Brain microvascular endothelial cell (primary cell): ENCODE measurements around the gene PNMA1.

Experiments
- DNase-seq: peaks from one replicate; pipeline ENCODE4 v3.0.0-alpha.2; 2020
- H3K27ac ChIP-seq: fragments of 250-450 bp; sonication (Bioruptor Pico); 2 replicates; pipeline ENCODE4 v1.5.1; 2020; ENCODE audit warnings: mild to moderate bottlenecking, moderate library complexity
- H3K27me3 ChIP-seq: fragments of 250-450 bp; sonication (Bioruptor Pico); replicated peaks from 2 replicates; pipeline ENCODE4 v1.5.1; 2020; ENCODE audit warnings: mild to moderate bottlenecking
- H3K36me3 ChIP-seq: fragments of 250-450 bp; sonication (Bioruptor Pico); replicated peaks from 2 replicates; pipeline ENCODE4 v1.5.1; 2020; ENCODE audit warnings: mild to moderate bottlenecking
- H3K4me3 ChIP-seq: 2 replicates; pipeline ENCODE4 v1.5.1; 2011; ENCODE audit warnings: low read depth, mild to moderate bottlenecking, control low read depth, low read length, moderate library complexity
- in situ Hi-C: cut with HindIII; loops from 2 replicates; pipeline ENCODE4 v1.10.0; 2017; ENCODE audit warnings: low sequenced_read_pairs, low pct_ligation_motif_present
- TF ChIP-seq, protein P1 (sequence below): IDR thresholded peaks from 2 replicates; pipeline ENCODE4 v1.5.1; 2011; ENCODE audit warnings: low read depth, mild to moderate bottlenecking, moderate library complexity, low read length, control low read depth, inconsistent platforms; ENCODE audit errors: missing control alignments

Gene PNMA1

DNA sequence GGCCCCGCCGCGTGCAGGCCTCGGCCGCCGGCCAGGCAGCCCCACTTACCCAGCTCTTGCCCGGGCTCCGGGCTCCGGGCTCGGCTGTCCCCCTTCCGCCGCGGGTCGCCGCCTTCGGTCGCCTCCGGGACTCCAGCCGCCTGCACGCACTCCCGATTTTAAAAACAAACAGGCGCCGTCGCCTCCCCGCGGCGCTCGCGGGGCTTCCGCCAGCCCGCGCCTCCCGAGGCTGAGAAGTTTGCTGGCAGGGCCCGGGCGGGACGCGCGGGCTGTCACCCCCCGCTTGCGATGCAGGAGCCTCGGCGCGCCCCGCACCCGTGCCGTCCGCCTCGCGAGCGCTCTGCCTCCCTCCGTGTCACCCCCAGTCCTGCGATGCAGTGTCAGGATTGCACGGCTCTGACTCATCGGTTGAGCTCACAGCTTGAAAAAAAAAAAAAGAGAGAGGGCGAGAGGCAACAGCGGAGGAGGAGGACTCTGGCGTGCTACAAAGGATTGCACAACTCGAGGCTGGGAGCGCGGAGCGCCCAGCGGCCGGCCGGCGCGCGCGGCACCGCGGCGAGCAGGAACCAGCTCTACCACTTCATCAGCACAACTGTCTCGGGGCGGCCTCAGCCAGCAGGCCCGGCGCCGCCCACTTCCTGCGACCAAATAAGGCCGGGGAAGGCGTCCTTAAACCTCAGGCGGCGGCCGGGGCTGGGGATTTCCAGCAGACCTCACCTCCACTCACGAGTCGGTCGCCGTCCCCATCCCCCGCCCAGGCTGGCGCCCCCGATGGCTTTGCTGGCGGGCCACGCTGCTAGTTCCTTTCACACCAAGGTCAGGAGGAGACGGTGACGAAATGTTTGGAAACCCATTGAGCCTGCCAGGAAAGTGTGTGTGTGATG is 45.8 kb upstream of the PNMA1 start:
- Histone ChIP-seq H3K27ac (peak overlapping the region; percentile 92), H3K36me3 (no peaks in the 10 kb centered on the region), H3K27me3 (no peaks in the 10 kb centered on the region), H3K4me3 (peak overlapping the region; percentile 82)
- DNase-seq: peak; percentile 97
- in situ Hi-C loops: no loop called here
- TF ChIP-seq, protein P1, sequence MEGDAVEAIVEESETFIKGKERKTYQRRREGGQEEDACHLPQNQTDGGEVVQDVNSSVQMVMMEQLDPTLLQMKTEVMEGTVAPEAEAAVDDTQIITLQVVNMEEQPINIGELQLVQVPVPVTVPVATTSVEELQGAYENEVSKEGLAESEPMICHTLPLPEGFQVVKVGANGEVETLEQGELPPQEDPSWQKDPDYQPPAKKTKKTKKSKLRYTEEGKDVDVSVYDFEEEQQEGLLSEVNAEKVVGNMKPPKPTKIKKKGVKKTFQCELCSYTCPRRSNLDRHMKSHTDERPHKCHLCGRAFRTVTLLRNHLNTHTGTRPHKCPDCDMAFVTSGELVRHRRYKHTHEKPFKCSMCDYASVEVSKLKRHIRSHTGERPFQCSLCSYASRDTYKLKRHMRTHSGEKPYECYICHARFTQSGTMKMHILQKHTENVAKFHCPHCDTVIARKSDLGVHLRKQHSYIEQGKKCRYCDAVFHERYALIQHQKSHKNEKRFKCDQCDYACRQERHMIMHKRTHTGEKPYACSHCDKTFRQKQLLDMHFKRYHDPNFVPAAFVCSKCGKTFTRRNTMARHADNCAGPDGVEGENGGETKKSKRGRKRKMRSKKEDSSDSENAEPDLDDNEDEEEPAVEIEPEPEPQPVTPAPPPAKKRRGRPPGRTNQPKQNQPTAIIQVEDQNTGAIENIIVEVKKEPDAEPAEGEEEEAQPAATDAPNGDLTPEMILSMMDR: peak; percentile 0

DNA sequence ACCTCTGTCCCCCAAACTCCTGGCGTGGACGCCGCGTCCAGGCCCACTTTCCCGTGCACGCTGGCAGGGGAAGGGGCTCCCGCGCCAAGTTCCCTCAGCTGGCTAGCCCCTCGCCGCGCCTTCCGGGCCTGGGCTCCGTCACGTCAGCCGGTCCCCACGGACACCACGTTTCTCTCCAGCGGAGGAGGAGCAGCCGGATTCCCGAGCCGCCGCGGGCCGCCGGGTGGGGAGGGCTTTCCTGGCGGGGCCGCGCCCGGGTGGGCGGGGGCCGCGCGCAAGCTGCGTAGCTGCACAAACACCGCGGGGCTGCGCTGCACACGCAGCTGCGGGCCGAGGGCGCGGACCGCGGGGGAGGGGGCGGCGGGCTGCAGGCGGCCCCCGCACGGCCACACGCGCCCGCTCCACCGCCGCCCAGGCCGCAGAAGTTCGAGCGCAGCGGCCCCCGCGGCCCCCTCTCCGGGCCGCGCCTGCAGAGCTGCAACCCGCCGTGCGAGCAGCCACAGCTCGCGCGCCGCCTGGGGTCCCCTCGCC is 45.1 kb upstream of the PNMA1 start:
- Histone ChIP-seq H3K36me3 (no peaks in the 10 kb centered on the region), H3K27ac (peak overlapping the region; percentile 92), H3K27me3 (no peaks in the 10 kb centered on the region), H3K4me3 (peak overlapping the region; percentile 82)
- in situ Hi-C loops: no loop called here
- DNase-seq: no peak
- TF ChIP-seq, protein P1: no peak

DNA sequence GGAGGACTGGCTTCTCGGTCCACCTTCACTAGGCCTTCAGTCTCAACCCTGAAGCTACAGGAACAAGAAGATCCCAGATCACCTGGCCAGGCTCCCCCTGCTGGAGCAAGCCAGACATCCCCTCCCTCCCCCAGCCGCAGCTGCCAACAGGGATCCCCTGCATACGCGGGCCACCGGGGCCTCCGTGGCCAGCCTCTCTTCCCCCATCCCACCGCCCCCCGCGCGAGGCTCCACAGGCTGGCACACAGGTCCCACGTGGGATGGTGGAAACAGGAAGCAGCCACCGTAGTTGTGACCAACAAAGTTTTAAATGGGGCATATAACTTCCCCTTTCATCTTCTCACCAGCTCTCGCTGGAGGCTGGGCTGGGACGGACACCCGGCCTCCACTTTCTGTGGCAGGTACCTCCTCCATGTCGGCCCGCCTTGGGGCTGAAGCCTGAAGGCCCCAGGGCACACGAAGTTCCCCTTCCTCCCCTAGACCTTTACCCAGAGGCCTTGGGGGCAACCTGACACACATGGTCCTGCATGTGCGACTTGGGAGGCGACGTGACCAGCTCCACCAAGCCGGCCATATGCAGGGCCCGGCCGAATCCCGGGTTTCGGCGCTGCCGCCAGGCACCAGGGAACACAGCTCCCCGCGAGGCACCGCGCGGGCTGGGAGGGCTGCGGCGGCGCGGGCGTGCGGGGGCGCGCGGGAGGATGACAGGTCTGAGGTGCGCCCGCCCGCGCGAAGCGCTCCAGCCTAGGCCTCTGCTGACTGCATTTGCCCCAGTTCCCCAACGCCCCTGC is 44.4 kb upstream of the PNMA1 start:
- peak; percentile 61 for DNase-seq
- H3K27me3 ChIP-seq: no peaks in the 10 kb centered on the region
- in situ Hi-C loops: no loop called here
- peak overlapping the region; percentile 92 for H3K27ac ChIP-seq
- TF ChIP-seq, protein P1: peak; percentile 87
- H3K36me3 ChIP-seq: no peaks in the 10 kb centered on the region
- H3K4me3 ChIP-seq: peak overlapping the region; percentile 82

DNA sequence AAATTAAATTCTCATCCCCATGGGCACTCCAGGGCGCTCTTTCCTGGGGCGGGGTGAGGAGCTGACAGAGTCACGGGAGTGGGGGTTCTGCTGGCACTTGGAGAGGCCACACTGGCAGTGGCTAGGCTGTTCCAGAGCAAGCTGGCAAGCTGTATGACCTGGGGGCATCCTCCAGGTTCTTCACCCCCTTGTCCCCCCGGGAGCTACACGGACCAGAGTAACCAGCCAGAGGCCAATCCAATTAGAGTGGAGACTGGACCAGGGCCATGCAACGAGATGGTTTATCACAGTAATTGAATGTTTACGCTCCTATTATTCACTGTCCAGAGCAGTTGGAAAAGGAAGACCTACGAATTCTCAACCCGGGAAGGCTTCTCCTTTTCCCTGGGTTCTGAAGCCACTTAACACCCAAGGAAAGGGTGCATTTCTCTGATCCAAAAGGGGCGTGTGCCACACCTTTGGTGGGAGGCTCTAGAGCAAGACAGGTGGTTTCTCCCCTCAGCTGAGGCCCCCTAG is 43.8 kb upstream of the PNMA1 start:
- Histone ChIP-seq H3K4me3 (peak overlapping the region; percentile 82), H3K36me3 (no peaks in the 10 kb centered on the region), H3K27ac (peak overlapping the region; percentile 92), H3K27me3 (no peaks in the 10 kb centered on the region)
- TF ChIP-seq, protein P1: no peak
- no peak for DNase-seq
- in situ Hi-C loops: no loop called here

DNA sequence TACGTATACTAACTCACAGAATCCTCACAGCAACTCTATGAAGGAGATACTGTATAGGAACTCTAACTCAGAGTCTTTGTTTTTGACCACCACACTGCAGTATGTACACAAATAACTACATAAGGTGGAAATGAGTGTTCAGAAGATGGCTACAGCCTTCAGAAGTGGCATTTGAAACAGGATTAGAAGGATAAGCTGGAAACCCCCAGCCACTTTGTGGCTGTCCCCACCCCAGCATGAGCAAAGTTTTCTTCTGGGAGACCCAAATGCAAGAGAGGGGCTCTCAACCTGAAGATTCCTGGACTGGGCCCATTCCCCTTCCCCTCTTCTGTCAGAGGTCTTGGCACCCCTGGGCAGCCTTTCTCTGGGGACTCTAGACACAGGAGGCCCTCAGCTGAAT is 43.2 kb upstream of the PNMA1 start:
- H3K4me3 ChIP-seq: no peak overlapping the region
- H3K36me3 ChIP-seq: no peaks in the 10 kb centered on the region
- H3K27me3 ChIP-seq: no peaks in the 10 kb centered on the region
- TF ChIP-seq, protein P1: no peak
- no peak for DNase-seq
- in situ Hi-C loops: no loop called here
- no peak overlapping the region for H3K27ac ChIP-seq
